HG03097 (cell line): Measurements from ENCODE around the gene FSTL1.
"Not testable (repeated sequence)": the region's sequence is repeated elsewhere in the genome, so short reads cannot be mapped to it uniquely, and the experiment has no call there.

Experiments
- ATAC-seq: cut with Tn5 transposase; IDR thresholded peaks from one replicate; pipeline ENCODE4 v1.9.1; 2021; ENCODE audit not compliant: unreplicated experiment, low FRiP score

The FSTL1 gene

DNA sequence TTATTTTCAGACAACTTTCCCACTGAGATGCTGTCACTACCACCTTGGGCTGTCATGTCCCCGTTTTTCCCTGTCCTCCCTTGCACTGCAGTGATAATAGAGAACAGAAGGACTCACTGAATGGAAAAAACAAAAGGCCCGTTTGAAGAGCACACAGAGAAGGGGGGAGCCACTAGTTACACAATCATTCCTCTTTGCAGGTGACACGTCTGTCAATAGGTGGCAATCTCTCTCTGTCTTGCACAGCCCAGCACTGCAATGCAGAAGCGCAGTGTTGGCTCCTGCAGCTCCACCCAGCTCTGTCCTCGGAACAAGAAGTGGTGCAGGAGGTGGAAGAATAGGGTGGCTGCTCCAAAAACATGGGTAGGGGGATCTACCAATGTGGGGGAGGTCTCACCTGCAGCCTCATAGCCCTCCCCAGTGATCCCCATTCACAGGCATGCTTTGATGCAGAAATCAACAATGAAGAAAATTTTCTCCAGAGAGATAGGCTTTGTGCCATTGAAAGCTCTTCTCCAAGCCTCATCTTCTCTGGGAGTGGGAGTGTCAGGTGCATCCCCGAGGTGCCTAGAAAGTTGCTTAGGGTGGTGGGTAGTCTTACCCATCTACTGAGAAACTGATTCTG is 31.8 kb downstream of the FSTL1 start:
- peak; percentile 58 for ATAC-seq

DNA sequence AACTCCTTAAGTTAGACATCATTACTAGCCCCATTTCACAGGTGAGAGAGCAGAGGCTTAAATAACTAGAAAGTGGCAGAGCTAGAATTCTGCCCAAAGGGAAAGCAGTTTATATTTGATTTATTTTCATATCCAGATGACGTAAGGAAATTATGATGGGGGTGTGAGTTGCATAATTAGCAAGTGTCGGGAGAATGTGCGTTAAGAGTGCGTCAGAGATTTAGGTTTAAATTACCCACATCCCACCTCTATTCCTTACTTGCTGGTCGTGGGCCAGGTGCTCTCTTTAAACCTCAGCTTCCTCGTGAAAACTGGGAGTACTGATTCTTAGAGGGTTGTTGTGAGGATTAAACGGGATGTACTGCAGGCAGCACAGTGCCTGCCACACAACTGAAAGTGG is 32.3 kb downstream of the FSTL1 start:
- no peak for ATAC-seq

DNA sequence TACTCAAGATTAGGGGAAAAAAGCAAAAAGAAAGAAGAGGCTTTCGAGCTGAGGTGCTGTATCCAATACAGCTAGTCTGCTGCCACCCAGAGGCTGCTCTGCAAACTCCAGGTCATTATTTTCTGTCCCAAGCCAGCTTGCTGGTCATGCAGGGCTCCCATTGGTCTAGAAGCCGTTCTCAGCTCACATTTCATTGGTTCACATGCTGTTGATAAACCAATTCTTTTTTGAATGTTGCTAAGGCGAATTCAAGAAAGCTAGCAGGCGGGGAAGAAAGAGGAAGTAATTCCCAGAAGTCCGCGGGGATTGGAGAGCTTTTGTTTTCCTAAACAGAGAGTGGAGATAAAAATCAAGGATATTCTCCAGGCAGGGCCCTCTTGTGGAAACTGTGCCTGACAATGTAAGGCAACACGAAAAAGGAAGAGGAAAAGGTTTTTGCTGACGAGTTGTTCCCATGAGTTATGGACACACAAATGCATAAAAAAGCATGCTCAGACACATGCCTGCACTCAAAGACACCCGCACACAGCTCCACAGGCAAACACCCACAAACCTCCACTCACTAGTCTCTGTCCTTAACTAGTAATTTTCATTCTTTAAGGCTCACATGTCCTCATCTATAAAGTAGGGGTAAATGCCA is 33.4 kb downstream of the FSTL1 start:
- ATAC-seq, result peak; percentile 99

DNA sequence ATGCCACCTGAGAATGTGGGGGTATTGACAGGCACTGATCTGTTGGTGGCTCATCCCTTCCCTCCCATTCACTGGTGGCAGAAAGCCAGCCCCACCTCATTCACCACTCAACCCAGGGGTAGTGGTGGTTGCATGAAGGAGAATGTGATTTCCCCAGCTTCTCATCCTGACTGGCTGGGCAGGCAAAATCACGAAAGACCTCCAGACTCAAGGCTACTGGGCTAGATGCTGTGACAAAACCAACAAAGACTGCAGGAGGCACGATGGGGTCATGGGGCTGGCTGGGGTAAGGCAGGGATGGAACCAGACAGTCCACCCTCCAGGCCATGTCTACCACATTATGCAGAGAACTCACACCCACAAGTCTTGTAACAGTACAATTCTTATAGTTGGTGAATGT is 33.9 kb downstream of the FSTL1 start:
- ATAC-seq, result peak; percentile 12

GRCh38 chr3:120415756-120416155 is 35.0 kb downstream of the FSTL1 start:
- ATAC-seq, result no peak

DNA sequence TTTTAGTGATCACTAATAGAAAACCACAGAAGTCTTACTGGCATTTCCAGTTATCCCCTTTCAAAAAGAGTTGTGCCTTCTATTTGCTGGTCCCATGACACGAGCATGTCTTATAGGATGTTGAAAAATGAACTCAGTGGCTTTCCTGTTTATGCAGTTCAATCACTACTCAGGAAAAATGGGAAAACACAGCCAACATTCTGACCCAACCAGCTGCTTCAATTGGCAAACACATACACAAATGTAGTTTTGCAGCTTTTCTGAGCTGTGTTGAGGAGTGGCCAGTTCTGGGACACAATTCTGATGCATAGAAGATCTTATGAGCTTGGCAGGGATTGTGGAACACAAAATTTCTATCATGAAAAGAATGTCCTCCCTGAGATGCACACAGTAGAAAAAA is 40.3 kb downstream of the FSTL1 start:
- no peak for ATAC-seq

DNA sequence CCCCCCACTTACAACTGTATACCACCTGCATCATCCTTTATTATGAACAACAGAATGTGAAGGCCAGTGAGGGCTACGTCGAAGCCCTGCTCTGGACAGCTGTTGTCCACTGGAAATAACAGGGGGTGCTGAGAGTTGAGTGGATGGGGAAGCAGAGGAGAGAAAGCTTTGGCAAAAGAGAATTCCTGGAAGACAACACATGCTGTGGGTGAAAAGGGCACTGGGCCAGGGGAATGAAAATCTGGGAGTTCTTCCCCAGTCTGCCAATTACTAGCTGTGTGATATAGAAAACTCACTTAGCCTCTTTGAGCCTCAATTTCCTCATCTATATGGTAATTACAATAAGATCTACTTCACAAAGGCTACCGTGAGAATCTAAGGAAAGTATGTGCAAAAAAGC is 40.7 kb downstream of the FSTL1 start:
- no peak for ATAC-seq

DNA sequence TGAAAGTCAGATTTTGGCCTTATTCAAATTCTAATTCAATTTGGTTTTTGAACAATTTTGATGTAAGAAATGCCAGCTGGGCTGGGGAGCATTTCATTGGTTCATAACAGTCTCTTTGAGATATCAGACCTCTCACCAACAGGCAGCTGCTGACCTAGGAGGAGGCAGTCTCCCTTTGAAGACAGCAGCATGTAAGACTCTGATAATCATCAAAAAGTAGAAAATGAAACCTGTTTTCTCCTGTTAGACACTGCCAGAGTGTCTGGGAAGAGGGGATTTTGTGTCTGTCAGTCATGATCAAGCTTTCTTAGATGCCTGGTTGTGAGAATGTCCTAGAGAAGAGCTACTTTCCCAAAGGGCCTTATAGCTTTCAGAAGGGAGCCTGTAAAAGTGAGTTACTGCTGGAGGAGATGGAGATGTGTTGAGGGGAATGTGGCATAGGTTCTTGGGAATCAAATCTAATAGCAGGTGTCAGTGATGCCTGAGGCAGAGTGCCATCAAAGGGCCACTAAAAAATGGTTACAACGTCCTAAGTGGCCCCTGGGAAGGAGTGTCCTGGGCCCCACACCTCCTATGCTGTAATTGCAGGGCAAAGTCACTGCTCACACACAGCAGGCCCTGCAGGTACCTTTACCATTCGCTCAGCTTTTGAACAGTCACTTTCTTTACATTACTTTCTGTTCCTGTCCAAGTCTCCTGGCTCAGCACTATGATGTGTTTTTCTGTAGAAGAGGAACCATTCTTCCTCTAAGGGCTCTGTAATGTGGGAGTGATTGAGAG is 43.1 kb downstream of the FSTL1 start:
- no peak for ATAC-seq

GRCh38 chr3:120404876-120405275 is 45.9 kb downstream of the FSTL1 start:
- ATAC-seq, result no peak

- no peak for ATAC-seq
Observed at GRCh38 chr3:120402257-120402656, 48.5 kb downstream of the FSTL1 start.

DNA sequence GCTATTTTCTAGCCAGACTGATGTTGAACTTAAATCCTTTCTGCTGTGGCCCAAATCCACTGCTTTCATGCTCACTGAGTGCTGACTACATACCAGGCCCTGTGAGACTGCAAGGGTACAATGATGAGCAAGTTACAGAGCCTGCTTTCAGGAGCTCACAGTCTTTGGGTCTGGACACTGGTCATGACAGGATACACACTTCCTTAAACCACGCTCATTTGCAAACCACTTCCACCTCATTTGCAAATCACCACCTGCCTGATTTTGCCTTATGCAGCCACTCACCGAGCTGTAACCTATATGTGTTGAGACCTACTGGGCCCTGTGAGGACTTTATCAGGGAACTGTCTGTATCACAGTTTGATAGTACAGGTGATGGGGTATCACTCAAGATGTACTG is 51.4 kb downstream of the FSTL1 start:
- peak; percentile 94 for ATAC-seq

DNA sequence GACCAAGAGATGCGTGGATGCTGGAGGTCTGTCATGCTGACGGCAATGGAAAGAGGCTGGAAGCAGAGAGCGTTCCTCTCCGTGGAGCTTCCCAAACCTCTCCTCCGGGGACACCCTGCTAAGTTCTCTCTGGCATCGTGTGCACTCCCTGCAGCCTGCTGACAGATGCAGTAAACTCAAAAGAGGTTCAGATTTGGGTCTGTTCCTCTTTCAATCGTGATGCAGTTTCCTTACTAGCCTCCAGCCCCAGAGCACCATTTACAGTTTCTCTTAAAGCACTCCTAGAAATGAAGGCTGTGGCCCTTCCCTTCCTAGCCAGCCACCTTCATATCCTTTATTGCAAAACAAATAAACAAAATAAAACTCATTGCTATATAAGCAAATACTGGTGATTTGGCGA is 54.3 kb downstream of the FSTL1 start:
- ATAC-seq, result no peak

- no peak for ATAC-seq
Observed at GRCh38 chr3:120394347-120394746, 56.4 kb downstream of the FSTL1 start.

DNA sequence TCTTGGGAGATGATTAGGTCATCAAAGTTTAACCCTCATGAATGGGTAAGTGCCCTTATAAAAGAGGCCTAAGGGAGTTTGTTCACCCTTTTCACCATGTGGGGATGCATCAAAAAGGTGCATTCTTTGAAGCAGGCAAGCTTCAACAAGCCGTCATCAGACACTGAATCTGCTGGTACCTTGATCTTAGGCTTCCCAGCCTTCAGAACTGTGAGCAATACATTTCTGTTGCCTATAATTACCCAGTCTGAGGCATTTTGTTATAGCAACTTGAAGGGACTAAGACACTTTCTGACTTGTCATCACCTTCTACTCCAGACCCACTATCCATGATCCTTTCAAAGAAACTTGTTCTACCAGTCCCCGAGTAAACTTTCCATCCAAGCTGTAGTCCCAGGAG is 57.0 kb downstream of the FSTL1 start:
- ATAC-seq, result no peak

DNA sequence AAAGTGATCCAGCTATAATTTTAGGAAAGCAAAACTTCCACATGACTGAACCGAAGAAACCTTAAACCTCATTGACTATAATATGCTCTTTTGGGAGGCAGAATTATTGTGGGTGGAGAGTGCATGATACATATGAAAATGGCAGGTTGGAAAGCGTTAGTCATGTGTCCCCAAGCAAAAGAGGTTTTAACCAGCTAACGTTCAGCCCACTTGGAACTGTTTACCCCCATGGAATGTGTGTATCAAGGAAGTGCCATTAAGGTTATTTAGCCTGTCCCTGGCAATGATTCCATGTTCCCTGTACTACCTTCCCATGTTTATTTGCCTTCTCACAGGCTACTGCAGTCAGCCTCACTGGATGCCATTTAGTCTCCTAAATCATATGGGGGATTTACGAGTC is 57.5 kb downstream of the FSTL1 start:
- no peak for ATAC-seq

DNA sequence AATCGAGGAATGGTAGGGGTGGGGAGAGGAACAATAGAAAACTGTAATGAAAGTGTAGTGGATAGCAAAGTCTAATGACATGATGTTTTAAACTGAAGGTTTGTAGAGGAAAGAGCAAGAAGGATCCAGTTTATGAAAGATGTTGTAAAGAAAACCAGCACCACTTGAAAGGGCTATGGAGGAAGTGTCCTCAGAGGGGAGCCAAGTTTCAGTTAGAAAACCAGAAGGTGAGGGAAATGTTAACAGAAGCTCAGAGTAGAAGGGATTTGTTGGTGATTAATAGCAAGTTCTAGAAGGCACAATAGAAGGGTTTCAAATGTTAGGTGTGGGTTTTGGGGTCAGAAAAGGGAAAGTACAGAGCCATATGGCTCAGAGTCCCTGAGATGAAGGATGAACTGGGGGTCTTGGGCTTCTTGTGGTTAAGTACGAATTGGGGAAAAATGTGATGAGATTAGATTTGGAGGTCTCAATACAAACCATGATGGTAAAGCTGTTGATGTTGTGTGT is 67.8 kb downstream of the FSTL1 start:
- ATAC-seq, result no peak

DNA sequence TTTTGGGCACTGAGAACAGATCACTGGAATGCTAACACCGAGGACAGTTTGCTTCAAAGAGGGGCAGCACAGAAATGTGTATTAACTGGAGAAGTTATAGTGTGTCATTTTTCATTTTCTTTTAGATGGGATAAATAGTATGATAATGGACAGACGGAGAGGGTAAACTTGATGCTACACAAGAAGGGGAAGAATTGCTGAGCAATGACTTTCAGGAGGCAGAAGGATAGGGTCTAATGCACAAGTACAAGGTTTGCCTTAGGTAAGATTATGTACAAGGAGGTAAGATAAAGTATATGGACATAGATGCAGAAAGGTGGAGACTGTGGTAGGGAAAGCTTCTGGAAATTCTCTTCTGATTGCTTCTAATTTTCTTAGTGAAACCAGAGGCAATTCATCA is 69.3 kb downstream of the FSTL1 start:
- ATAC-seq, result no peak

- not testable (repeated sequence) for ATAC-seq
Observed at GRCh38 chr3:120377948-120378347, 72.8 kb downstream of the FSTL1 start.

GRCh38 chr3:120370463-120370862 is 80.3 kb downstream of the FSTL1 start:
- ATAC-seq, result peak; percentile 65

DNA sequence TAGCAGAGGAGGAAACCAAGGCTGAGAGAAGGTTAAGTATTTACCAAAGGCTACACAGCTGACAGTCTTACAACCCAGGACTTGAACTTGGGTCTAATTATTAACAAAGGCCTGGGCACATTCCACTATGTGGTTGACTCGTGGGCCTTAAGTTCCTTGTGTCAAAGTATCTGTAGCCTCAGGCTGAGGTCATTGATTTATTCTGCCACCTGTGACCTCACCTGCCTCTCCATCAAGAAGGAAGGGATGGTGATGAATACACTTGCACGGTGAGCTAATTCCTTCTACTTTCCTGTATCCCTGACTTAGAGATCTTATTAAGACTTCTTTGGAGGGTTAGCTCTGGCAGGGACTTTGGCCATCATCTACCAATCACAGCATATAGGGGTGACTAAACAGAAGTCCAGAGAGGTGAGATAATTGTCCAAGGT is 81.7 kb downstream of the FSTL1 start:
- ATAC-seq, result peak; percentile 97

DNA sequence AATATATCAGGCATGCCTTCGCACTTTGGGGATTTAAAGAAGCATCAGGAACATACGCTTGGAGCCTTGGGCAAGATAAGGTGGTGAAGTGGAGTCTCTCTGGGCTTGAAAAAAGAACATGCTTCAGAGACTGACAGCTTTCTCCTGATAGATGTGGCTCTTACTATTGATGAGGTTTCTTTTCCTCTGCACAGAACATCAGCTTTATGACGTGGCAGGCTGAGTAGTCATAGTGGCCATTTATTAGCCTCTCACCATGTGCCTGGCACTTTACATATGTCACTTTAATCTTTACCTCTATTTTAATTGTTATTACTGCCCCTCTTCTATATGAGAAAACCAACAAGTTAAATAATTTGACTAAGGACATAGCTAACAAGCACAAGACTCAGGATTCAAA is 82.6 kb downstream of the FSTL1 start:
- ATAC-seq, result no peak

DNA sequence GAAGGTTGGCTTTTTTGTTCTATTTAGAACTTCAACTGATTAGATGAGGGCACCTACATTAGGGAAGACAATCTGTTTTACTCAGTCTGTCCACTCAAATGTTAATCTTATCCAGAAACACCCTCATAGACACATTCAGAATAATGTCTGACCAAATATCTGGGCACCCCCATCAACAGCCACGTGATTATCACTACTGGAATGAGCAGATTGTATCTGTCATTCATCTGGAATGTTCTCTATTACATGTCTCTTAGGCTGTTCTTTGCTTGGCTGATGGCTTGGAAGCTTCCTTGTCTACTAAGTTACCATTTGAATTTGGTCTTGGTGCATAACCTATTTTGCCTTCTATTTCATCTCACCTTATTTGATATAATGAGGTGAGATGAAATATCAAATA is 86.0 kb downstream of the FSTL1 start:
- ATAC-seq, result no peak
